Measurements from ENCODE around the gene LMOD3.

Gene LMOD3

GRCh38 chr3:69082805-69083204, 39.6 kb downstream of the LMOD3 start:
- no peak overlapping the region for H3K27ac ChIP-seq (ENCODE audit: low read depth, low read length)
- H3K9ac ChIP-seq (ENCODE audit: low read depth, low read length): no peak overlapping the region

GRCh38 chr3:69082361-69082760, 40.0 kb downstream of the LMOD3 start:
- Histone ChIP-seq H3K36me3 (ENCODE audit: control insufficient read depth, insufficient read depth, low read length) (no peaks in the 10 kb centered on the region), H3K4me3 (ENCODE audit: low read depth, low read length) (no peak overlapping the region), H3K9ac (ENCODE audit: low read depth, low read length) (no peak overlapping the region), H3K27me3 (ENCODE audit: control insufficient read depth, insufficient read depth, low read length) (no peaks in the 10 kb centered on the region), H3K9me3 (ENCODE audit: control insufficient read depth, insufficient read depth, low read length) (no peaks in the 10 kb centered on the region), H3K4me1 (ENCODE audit: control insufficient read depth, insufficient read depth, low read length) (peaks cover 22% of the 10 kb centered on the region), H3K27ac (ENCODE audit: low read depth, low read length) (no peak overlapping the region)

More at GRCh38 chr3:69082805-69083204, 39.6 kb downstream of the LMOD3 start:
- Histone ChIP-seq H3K27me3 (ENCODE audit: control insufficient read depth, insufficient read depth, low read length) (no peaks in the 10 kb centered on the region), H3K9me3 (ENCODE audit: control insufficient read depth, insufficient read depth, low read length) (no peaks in the 10 kb centered on the region), H3K4me3 (ENCODE audit: low read depth, low read length) (no peak overlapping the region), H3K36me3 (ENCODE audit: control insufficient read depth, insufficient read depth, low read length) (no peaks in the 10 kb centered on the region), H3K4me1 (ENCODE audit: control insufficient read depth, insufficient read depth, low read length) (peaks cover 22% of the 10 kb centered on the region)

GRCh38 chr3:69081583-69082262, 40.7 kb downstream of the LMOD3 start:
- peaks cover 22% of the 10 kb centered on the region for H3K4me1 ChIP-seq (ENCODE audit: control insufficient read depth, insufficient read depth, low read length)

GRCh38 chr3:69080233-69080920, 42.0 kb downstream of the LMOD3 start, which contains the start of gene UBA3:
Gene UBA3 (minus strand): TSS chr3:69080365. CDS start chr3:69080353, 12 bp downstream.
- Histone ChIP-seq H3K4me1 (ENCODE audit: control insufficient read depth, insufficient read depth, low read length) (peaks cover 16% of the 10 kb centered on the region), H3K27me3 (ENCODE audit: control insufficient read depth, insufficient read depth, low read length) (no peaks in the 10 kb centered on the region), H3K9ac (ENCODE audit: low read depth, low read length) (peak within 1 kb of the TSS; percentile 66), H3K27ac (ENCODE audit: low read depth, low read length) (peak within 1 kb of the TSS; percentile 83), H3K9me3 (ENCODE audit: control insufficient read depth, insufficient read depth, low read length) (no peaks in the 10 kb centered on the region), H3K36me3 (ENCODE audit: control insufficient read depth, insufficient read depth, low read length) (peaks cover 3% of the 10 kb centered on the region; the same call in 1 of the 2 replicates), H3K4me3 (ENCODE audit: low read depth, low read length) (peak within 1 kb of the TSS; percentile 82)

More at GRCh38 chr3:69081583-69082262, 40.7 kb downstream of the LMOD3 start:
- Histone ChIP-seq H3K9ac (ENCODE audit: low read depth, low read length) (no peak overlapping the region), H3K27ac (ENCODE audit: low read depth, low read length) (no peak overlapping the region), H3K36me3 (ENCODE audit: control insufficient read depth, insufficient read depth, low read length) (no peaks in the 10 kb centered on the region), H3K27me3 (ENCODE audit: control insufficient read depth, insufficient read depth, low read length) (no peaks in the 10 kb centered on the region), H3K9me3 (ENCODE audit: control insufficient read depth, insufficient read depth, low read length) (no peaks in the 10 kb centered on the region), H3K4me3 (ENCODE audit: low read depth, low read length) (no peak overlapping the region)

- Histone ChIP-seq H3K4me3 (ENCODE audit: low read depth, low read length) (peak overlapping the region; percentile 82), H3K4me1 (ENCODE audit: control insufficient read depth, insufficient read depth, low read length) (peaks cover 15% of the 10 kb centered on the region), H3K9me3 (ENCODE audit: control insufficient read depth, insufficient read depth, low read length) (no peaks in the 10 kb centered on the region), H3K27ac (ENCODE audit: low read depth, low read length) (peak overlapping the region; percentile 83), H3K36me3 (ENCODE audit: control insufficient read depth, insufficient read depth, low read length) (peaks cover 10% of the 10 kb centered on the region), H3K27me3 (ENCODE audit: control insufficient read depth, insufficient read depth, low read length) (no peaks in the 10 kb centered on the region), H3K9ac (ENCODE audit: low read depth, low read length) (peak overlapping the region; percentile 66)
Measured at GRCh38 chr3:69079269-69080159, 42.9 kb downstream of the LMOD3 start.

- Histone ChIP-seq H3K4me1 (ENCODE audit: control insufficient read depth, insufficient read depth, low read length) (no peaks in the 10 kb centered on the region), H3K36me3 (ENCODE audit: control insufficient read depth, insufficient read depth, low read length) (peaks cover 53% of the 10 kb centered on the region), H3K27ac (ENCODE audit: low read depth, low read length) (no peak overlapping the region), H3K9ac (ENCODE audit: low read depth, low read length) (no peak overlapping the region), H3K9me3 (ENCODE audit: control insufficient read depth, insufficient read depth, low read length) (no peaks in the 10 kb centered on the region), H3K27me3 (ENCODE audit: control insufficient read depth, insufficient read depth, low read length) (no peaks in the 10 kb centered on the region), H3K4me3 (ENCODE audit: low read depth, low read length) (no peak overlapping the region)
Measured at GRCh38 chr3:69072928-69073327, 49.5 kb downstream of the LMOD3 start.

- no peak overlapping the region for H3K27ac ChIP-seq (ENCODE audit: low read depth, low read length)
- no peaks in the 10 kb centered on the region for H3K4me1 ChIP-seq (ENCODE audit: control insufficient read depth, insufficient read depth, low read length)
- H3K4me3 ChIP-seq (ENCODE audit: low read depth, low read length): no peak overlapping the region
- H3K9me3 ChIP-seq (ENCODE audit: control insufficient read depth, insufficient read depth, low read length): no peaks in the 10 kb centered on the region
- peaks cover 53% of the 10 kb centered on the region for H3K36me3 ChIP-seq (ENCODE audit: control insufficient read depth, insufficient read depth, low read length)
- H3K9ac ChIP-seq (ENCODE audit: low read depth, low read length): no peak overlapping the region
- no peaks in the 10 kb centered on the region for H3K27me3 ChIP-seq (ENCODE audit: control insufficient read depth, insufficient read depth, low read length)
Measured at GRCh38 chr3:69066121-69066520, 56.3 kb downstream of the LMOD3 start.

- H3K9me3 ChIP-seq (ENCODE audit: control insufficient read depth, insufficient read depth, low read length): no peaks in the 10 kb centered on the region
- H3K4me3 ChIP-seq (ENCODE audit: low read depth, low read length): no peak overlapping the region
- no peak overlapping the region for H3K9ac ChIP-seq (ENCODE audit: low read depth, low read length)
- H3K4me1 ChIP-seq (ENCODE audit: control insufficient read depth, insufficient read depth, low read length): no peaks in the 10 kb centered on the region
- no peak overlapping the region for H3K27ac ChIP-seq (ENCODE audit: low read depth, low read length)
- peaks cover 53% of the 10 kb centered on the region for H3K36me3 ChIP-seq (ENCODE audit: control insufficient read depth, insufficient read depth, low read length)
- no peaks in the 10 kb centered on the region for H3K27me3 ChIP-seq (ENCODE audit: control insufficient read depth, insufficient read depth, low read length)
Measured at GRCh38 chr3:69065318-69065964, 57.0 kb downstream of the LMOD3 start.

- peaks cover 63% of the 10 kb centered on the region for H3K36me3 ChIP-seq (ENCODE audit: control insufficient read depth, insufficient read depth, low read length)
- no peak overlapping the region for H3K27ac ChIP-seq (ENCODE audit: low read depth, low read length)
- no peak overlapping the region for H3K4me3 ChIP-seq (ENCODE audit: low read depth, low read length)
- H3K9ac ChIP-seq (ENCODE audit: low read depth, low read length): no peak overlapping the region
- H3K4me1 ChIP-seq (ENCODE audit: control insufficient read depth, insufficient read depth, low read length): no peaks in the 10 kb centered on the region
- H3K9me3 ChIP-seq (ENCODE audit: control insufficient read depth, insufficient read depth, low read length): no peaks in the 10 kb centered on the region
- H3K27me3 ChIP-seq (ENCODE audit: control insufficient read depth, insufficient read depth, low read length): no peaks in the 10 kb centered on the region
Measured at GRCh38 chr3:69063636-69064035, 58.8 kb downstream of the LMOD3 start.

- Histone ChIP-seq H3K4me1 (ENCODE audit: control insufficient read depth, insufficient read depth, low read length) (no peaks in the 10 kb centered on the region), H3K9me3 (ENCODE audit: control insufficient read depth, insufficient read depth, low read length) (no peaks in the 10 kb centered on the region), H3K4me3 (ENCODE audit: low read depth, low read length) (no peak overlapping the region), H3K27me3 (ENCODE audit: control insufficient read depth, insufficient read depth, low read length) (no peaks in the 10 kb centered on the region), H3K36me3 (ENCODE audit: control insufficient read depth, insufficient read depth, low read length) (peaks cover 95% of the 10 kb centered on the region), H3K9ac (ENCODE audit: low read depth, low read length) (no peak overlapping the region), H3K27ac (ENCODE audit: low read depth, low read length) (no peak overlapping the region)
Measured at GRCh38 chr3:69059688-69060087, 62.7 kb downstream of the LMOD3 start.

All from HUES48 (cell line).